MM.1S (cell line): Measurements from ENCODE around the gene PTPDC1.
A peak's percentile ranks its signal among the peaks of the same experiment; 100 is the strongest.

Experiments used
- DNase-seq: peaks from one replicate; pipeline ENCODE4 v3.0.0-alpha.2; 2015
- H2AFZ ChIP-seq: fragments of 300-600 bp; sonication (generic); 2 replicates; pipeline ENCODE4 v1.6.0; 2016; ENCODE audit warnings: antibody characterized with exemption, low read length
- H3F3A ChIP-seq: fragments of 300-600 bp; sonication (generic); 2 replicates; pipeline ENCODE4 v1.6.1; 2016; ENCODE audit warnings: mild to moderate bottlenecking, antibody characterized with exemption, low read length, moderate library complexity, mixed read lengths; ENCODE audit not compliant: insufficient read depth
- H3K27ac ChIP-seq: fragments of 300-600 bp; sonication (generic); 2 replicates; pipeline ENCODE4 v1.5.1; 2016; ENCODE audit warnings: mild to moderate bottlenecking, low read length
- H3K27me3 ChIP-seq: fragments of 300-600 bp; sonication (generic); replicated peaks from 2 replicates; pipeline ENCODE4 v1.6.0; 2016; ENCODE audit warnings: low read length; ENCODE audit not compliant: insufficient read depth
- H3K36me3 ChIP-seq: fragments of 300-600 bp; sonication (generic); replicated peaks from 2 replicates; pipeline ENCODE4 v1.6.1; 2016; ENCODE audit warnings: mild to moderate bottlenecking, low read length, mixed read lengths; ENCODE audit not compliant: insufficient read depth
- H3K4me1 ChIP-seq: fragments of 300-600 bp; sonication (generic); 2 replicates; pipeline ENCODE4 v1.6.1; 2016; ENCODE audit warnings: low read length, mixed read lengths
- H3K4me2 ChIP-seq: fragments of 300-600 bp; sonication (generic); 2 replicates; pipeline ENCODE4 v1.6.0; 2016; ENCODE audit warnings: low read depth, low read length
- H3K4me3 ChIP-seq: fragments of 300-600 bp; sonication (generic); 2 replicates; pipeline ENCODE4 v1.5.1; 2016; ENCODE audit warnings: low read length, mixed read lengths
- H3K79me2 ChIP-seq: fragments of 300-600 bp; sonication (generic); 2 replicates; pipeline ENCODE4 v1.6.1; 2016; ENCODE audit warnings: mixed run types, low read length, mixed read lengths
- H3K9ac ChIP-seq: fragments of 300-600 bp; sonication (generic); 2 replicates; pipeline ENCODE4 v1.6.1; 2016; ENCODE audit warnings: low read length, mixed read lengths
- H3K9me2 ChIP-seq: fragments of 300-600 bp; sonication (generic); replicated peaks from 2 replicates; pipeline ENCODE4 v1.6.1; 2016; ENCODE audit warnings: mild to moderate bottlenecking, low read length, mixed read lengths; ENCODE audit not compliant: insufficient read depth
- H3K9me3 ChIP-seq: fragments of 300-600 bp; sonication (generic); replicated peaks from 2 replicates; pipeline ENCODE4 v1.6.1; 2016; ENCODE audit warnings: mild to moderate bottlenecking, low read length, mixed read lengths; ENCODE audit not compliant: insufficient read depth
- H4K20me1 ChIP-seq: fragments of 300-600 bp; sonication (generic); 2 replicates; pipeline ENCODE4 v1.6.1; 2016; ENCODE audit warnings: mild to moderate bottlenecking, low read length, moderate library complexity, mixed read lengths; ENCODE audit not compliant: insufficient read depth
- EZH2 ChIP-seq: fragments of 300-600 bp; sonication (generic); optimal IDR thresholded peaks from 2 replicates; pipeline ENCODE3; 2017; ENCODE audit warnings: low read depth, mild to moderate bottlenecking, antibody characterized with exemption, low read length, mixed read lengths
- EZH2phosphoT487 ChIP-seq: fragments of 300-600 bp; sonication (generic); IDR thresholded peaks from 2 replicates; pipeline ENCODE4 v1.6.1; 2018; ENCODE audit warnings: antibody characterized with exemption, low read length
- TF ChIP-seq, protein P1 (sequence below): fragments of 300-600 bp; sonication (generic); IDR thresholded peaks from 2 replicates; pipeline ENCODE4 v1.5.1; 2016; ENCODE audit warnings: antibody characterized with exemption, low read length, mixed read lengths

PTPDC1 gene

GRCh38 chr9:94145640-94146039 lies 61.4 kb downstream of the PTPDC1 start:
- H4K20me1 ChIP-seq = no peaks in the 10 kb centered on the region
- H3K9me3 ChIP-seq = no peaks in the 10 kb centered on the region
- no peak overlapping the region for H3K27ac ChIP-seq
- H3K4me3 ChIP-seq = no peak overlapping the region
- H3K27me3 ChIP-seq = no peaks in the 10 kb centered on the region
- H3K4me2 ChIP-seq = peak overlapping the region; percentile 11; the same call in 1 of the 2 replicates
- TF ChIP-seq, protein P1, sequence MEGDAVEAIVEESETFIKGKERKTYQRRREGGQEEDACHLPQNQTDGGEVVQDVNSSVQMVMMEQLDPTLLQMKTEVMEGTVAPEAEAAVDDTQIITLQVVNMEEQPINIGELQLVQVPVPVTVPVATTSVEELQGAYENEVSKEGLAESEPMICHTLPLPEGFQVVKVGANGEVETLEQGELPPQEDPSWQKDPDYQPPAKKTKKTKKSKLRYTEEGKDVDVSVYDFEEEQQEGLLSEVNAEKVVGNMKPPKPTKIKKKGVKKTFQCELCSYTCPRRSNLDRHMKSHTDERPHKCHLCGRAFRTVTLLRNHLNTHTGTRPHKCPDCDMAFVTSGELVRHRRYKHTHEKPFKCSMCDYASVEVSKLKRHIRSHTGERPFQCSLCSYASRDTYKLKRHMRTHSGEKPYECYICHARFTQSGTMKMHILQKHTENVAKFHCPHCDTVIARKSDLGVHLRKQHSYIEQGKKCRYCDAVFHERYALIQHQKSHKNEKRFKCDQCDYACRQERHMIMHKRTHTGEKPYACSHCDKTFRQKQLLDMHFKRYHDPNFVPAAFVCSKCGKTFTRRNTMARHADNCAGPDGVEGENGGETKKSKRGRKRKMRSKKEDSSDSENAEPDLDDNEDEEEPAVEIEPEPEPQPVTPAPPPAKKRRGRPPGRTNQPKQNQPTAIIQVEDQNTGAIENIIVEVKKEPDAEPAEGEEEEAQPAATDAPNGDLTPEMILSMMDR = no peak
- H3K4me1 ChIP-seq = no peaks in the 10 kb centered on the region
- H3K79me2 ChIP-seq = no peaks in the 10 kb centered on the region
- no peaks in the 10 kb centered on the region for H3K9me2 ChIP-seq
- no peaks in the 10 kb centered on the region for H3K36me3 ChIP-seq
- no peaks in the 10 kb centered on the region for H3F3A ChIP-seq
- H2AFZ ChIP-seq = no peak overlapping the region
- no peak overlapping the region for H3K9ac ChIP-seq
- DNase-seq = no peak

DNA sequence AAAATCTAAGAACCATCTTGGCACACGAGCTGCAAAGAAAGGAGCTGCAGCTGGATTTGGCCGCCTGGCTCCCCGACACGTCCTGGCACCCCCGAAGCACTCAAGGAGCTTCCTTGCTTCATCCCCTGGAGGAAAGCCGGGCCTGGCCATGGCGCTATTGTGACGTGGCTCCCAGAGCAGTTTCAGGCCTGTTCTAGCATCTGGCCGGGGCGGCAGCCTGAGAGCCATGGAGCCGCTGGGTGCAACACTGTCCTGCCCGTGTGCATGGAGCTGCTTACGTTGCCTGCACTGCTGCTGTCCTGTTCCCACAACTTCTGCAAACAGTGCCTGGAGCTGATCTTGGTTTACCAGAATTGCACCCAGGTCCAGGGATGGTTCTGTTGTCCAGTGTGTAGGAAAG lies 63.5 kb downstream of the PTPDC1 start:
- no peaks in the 10 kb centered on the region for H4K20me1 ChIP-seq
- H3F3A ChIP-seq = no peaks in the 10 kb centered on the region
- H3K9me2 ChIP-seq = no peaks in the 10 kb centered on the region
- no peaks in the 10 kb centered on the region for H3K4me1 ChIP-seq
- H3K79me2 ChIP-seq = no peaks in the 10 kb centered on the region
- H3K27ac ChIP-seq = no peak overlapping the region
- no peak overlapping the region for H2AFZ ChIP-seq
- DNase-seq = no peak
- no peaks in the 10 kb centered on the region for H3K36me3 ChIP-seq
- H3K27me3 ChIP-seq = no peaks in the 10 kb centered on the region
- H3K4me2 ChIP-seq = no peak overlapping the region
- H3K9ac ChIP-seq = no peak overlapping the region
- no peak overlapping the region for H3K4me3 ChIP-seq
- TF ChIP-seq EZH2 (no peak), EZH2phosphoT487 (no peak)
- TF ChIP-seq, protein P1 = no peak
- H3K9me3 ChIP-seq = no peaks in the 10 kb centered on the region

DNA sequence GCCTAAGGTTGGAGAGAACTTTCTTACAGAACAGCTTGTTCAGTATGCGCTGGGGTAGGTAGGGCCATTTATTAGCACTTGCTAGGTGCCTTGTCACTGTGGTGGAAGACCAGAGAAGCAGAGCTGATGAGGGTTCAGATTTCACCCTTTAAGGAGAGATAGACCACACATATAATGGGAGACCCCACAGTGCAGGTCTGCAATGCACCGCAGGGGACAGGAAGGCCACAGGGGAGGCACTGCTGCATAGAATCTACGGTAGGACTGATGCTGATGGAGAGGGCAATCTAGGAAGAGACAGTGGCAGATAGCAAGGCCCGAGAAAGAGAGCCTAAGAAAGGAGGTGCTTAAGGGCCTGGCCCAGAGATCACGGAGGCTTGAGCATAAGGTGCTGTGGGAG lies 64.2 kb downstream of the PTPDC1 start:
- Histone ChIP-seq H2AFZ (no peak overlapping the region), H3K4me1 (no peaks in the 10 kb centered on the region), H3K9me3 (no peaks in the 10 kb centered on the region), H3K79me2 (no peaks in the 10 kb centered on the region), H3K9me2 (no peaks in the 10 kb centered on the region), H3K9ac (no peak overlapping the region), H3K36me3 (no peaks in the 10 kb centered on the region), H3K4me3 (no peak overlapping the region), H4K20me1 (no peaks in the 10 kb centered on the region), H3F3A (no peaks in the 10 kb centered on the region), H3K27me3 (no peaks in the 10 kb centered on the region), H3K4me2 (no peak overlapping the region), H3K27ac (no peak overlapping the region)
- TF ChIP-seq, protein P1 = no peak
- TF ChIP-seq EZH2phosphoT487 (no peak), EZH2 (no peak)
- no peak for DNase-seq

DNA sequence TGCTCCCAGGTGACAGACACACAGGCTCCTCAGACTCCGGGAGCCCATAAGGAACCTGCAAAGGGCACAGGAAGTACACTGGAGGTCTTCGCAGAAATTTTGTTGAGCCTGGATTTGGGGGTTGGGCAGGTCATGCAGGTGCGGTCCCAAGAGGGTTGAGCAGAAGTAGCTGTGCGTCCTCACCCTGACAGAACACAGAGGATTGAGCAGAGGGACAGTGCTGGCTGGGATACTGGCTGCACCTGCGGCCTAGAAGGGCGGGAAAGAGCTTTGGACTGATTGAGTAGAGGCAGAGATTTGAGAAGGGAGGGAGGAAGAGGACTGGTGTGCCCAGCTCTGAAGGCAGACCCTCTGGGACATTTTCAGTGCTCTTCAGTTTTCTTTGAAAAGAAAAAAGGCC lies 65.4 kb downstream of the PTPDC1 start:
- Histone ChIP-seq H3K36me3 (no peaks in the 10 kb centered on the region), H3K4me3 (no peak overlapping the region), H3K4me2 (no peak overlapping the region), H4K20me1 (no peaks in the 10 kb centered on the region), H3K27me3 (no peaks in the 10 kb centered on the region), H3K9me3 (no peaks in the 10 kb centered on the region), H3K9ac (no peak overlapping the region), H3K4me1 (peaks cover 10% of the 10 kb centered on the region; the same call in 1 of the 2 replicates), H3F3A (no peaks in the 10 kb centered on the region), H3K27ac (no peak overlapping the region), H2AFZ (no peak overlapping the region), H3K79me2 (no peaks in the 10 kb centered on the region), H3K9me2 (no peaks in the 10 kb centered on the region)
- no peak for DNase-seq
- TF ChIP-seq EZH2 (no peak), EZH2phosphoT487 (no peak)
- TF ChIP-seq, protein P1 = no peak
